ENCODE results near the gene LANCL2.

The LANCL2 gene

DNA sequence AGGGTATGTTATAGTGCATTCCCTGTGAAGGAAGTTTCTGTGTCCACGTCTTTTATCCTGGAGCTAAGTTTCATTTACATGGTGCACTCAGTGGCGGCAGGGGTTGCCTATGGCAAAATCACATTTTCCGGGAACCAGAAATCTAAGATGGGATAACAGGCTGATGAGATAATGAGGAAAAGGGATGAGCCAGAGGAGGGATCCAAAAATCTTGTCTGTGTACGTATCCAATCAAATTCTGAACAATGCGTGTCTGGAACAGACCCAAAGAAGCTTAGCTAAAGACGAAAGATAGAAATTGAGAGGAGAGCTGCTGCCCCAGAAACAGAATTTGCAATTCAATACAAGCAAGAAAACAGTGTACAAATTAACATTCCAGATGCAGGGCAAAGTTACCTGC lies 16.1 kb downstream of the LANCL2 start:
- Histone ChIP-seq H3K9me3 (ENCODE audit: insufficient read depth, low read length, severe bottlenecking) (peaks cover 13% of the 10 kb centered on the region), H3K9ac (ENCODE audit: low read depth, low read length) (no peak overlapping the region), H3K79me2 (ENCODE audit: insufficient read depth, low read length) (no peaks in the 10 kb centered on the region), H3K27ac (ENCODE audit: low read length) (no peak overlapping the region), H3K4me3 (ENCODE audit: low read depth in 1 of 2, low read length in 2 of 2) (no peak overlapping the region), H3K27me3 (ENCODE audit: insufficient read depth, low read length, poor library complexity) (no peaks in the 10 kb centered on the region), H4K20me1 (ENCODE audit: insufficient read depth, low read length) (no peaks in the 10 kb centered on the region), H3K4me2 (ENCODE audit: insufficient read depth, low read length) (no peak overlapping the region), H3K4me1 (ENCODE audit: insufficient read depth, low read length) (no peaks in the 10 kb centered on the region), H2AFZ (ENCODE audit: low read depth, low read length) (no peak overlapping the region), H3K36me3 (ENCODE audit: insufficient read depth, low read length) (no peaks in the 10 kb centered on the region)
- DNase-seq (no peak), ATAC-seq (ENCODE audit: insufficient read depth, low read depth) (no peak)
- TF ChIP-seq CTCF (IDR thresholded peaks at IDR 0.05; ENCODE audit: borderline replicate concordance, extremely low read depth, low read length, poor library complexity, severe bottlenecking) (no peak), EZH2 (IDR thresholded peaks at IDR 0.05; ENCODE audit: borderline replicate concordance, low read depth, low read length, severe bottlenecking) (no peak)

GRCh38 chr7:55381696-55382095 lies 16.6 kb downstream of the LANCL2 start:
- ATAC-seq (ENCODE audit: insufficient read depth, low read depth) = no peak
- Histone ChIP-seq H3K27ac (ENCODE audit: low read length) (no peak overlapping the region), H3K9me3 (ENCODE audit: insufficient read depth, low read length, severe bottlenecking) (peaks cover 18% of the 10 kb centered on the region), H3K4me1 (ENCODE audit: insufficient read depth, low read length) (no peaks in the 10 kb centered on the region), H3K27me3 (ENCODE audit: insufficient read depth, low read length, poor library complexity) (no peaks in the 10 kb centered on the region), H4K20me1 (ENCODE audit: insufficient read depth, low read length) (no peaks in the 10 kb centered on the region), H3K4me3 (ENCODE audit: low read depth in 1 of 2, low read length in 2 of 2) (no peak overlapping the region), H3K79me2 (ENCODE audit: insufficient read depth, low read length) (no peaks in the 10 kb centered on the region), H3K4me2 (ENCODE audit: insufficient read depth, low read length) (no peak overlapping the region), H3K9ac (ENCODE audit: low read depth, low read length) (no peak overlapping the region), H2AFZ (ENCODE audit: low read depth, low read length) (no peak overlapping the region), H3K36me3 (ENCODE audit: insufficient read depth, low read length) (no peaks in the 10 kb centered on the region)
- no peak for TF ChIP-seq CTCF (IDR thresholded peaks at IDR 0.05; ENCODE audit: borderline replicate concordance, extremely low read depth, low read length, poor library complexity, severe bottlenecking)
- no peak for TF ChIP-seq EZH2 (IDR thresholded peaks at IDR 0.05; ENCODE audit: borderline replicate concordance, low read depth, low read length, severe bottlenecking)
- DNase-seq = no peak

- H3K9ac ChIP-seq (ENCODE audit: low read depth, low read length) = no peak overlapping the region
- DNase-seq = no peak
- H3K27me3 ChIP-seq (ENCODE audit: insufficient read depth, low read length, poor library complexity) = no peaks in the 10 kb centered on the region
- H2AFZ ChIP-seq (ENCODE audit: low read depth, low read length) = no peak overlapping the region
- H3K4me3 ChIP-seq (ENCODE audit: low read depth in 1 of 2, low read length in 2 of 2) = no peak overlapping the region
- ATAC-seq (ENCODE audit: insufficient read depth, low read depth) = no peak
- H3K36me3 ChIP-seq (ENCODE audit: insufficient read depth, low read length) = no peaks in the 10 kb centered on the region
- H4K20me1 ChIP-seq (ENCODE audit: insufficient read depth, low read length) = no peaks in the 10 kb centered on the region
- peaks cover 23% of the 10 kb centered on the region for H3K9me3 ChIP-seq (ENCODE audit: insufficient read depth, low read length, severe bottlenecking)
- no peak overlapping the region for H3K27ac ChIP-seq (ENCODE audit: low read length)
- no peak for TF ChIP-seq EZH2 (IDR thresholded peaks at IDR 0.05; ENCODE audit: borderline replicate concordance, low read depth, low read length, severe bottlenecking)
- no peak for TF ChIP-seq CTCF (IDR thresholded peaks at IDR 0.05; ENCODE audit: borderline replicate concordance, extremely low read depth, low read length, poor library complexity, severe bottlenecking)
- H3K4me1 ChIP-seq (ENCODE audit: insufficient read depth, low read length) = no peaks in the 10 kb centered on the region
- H3K4me2 ChIP-seq (ENCODE audit: insufficient read depth, low read length) = no peak overlapping the region
- H3K79me2 ChIP-seq (ENCODE audit: insufficient read depth, low read length) = no peaks in the 10 kb centered on the region
Observed at GRCh38 chr7:55382251-55382650, 17.1 kb downstream of the LANCL2 start.

GRCh38 chr7:55386541-55386940 lies 21.4 kb downstream of the LANCL2 start:
- no peak for ATAC-seq (ENCODE audit: insufficient read depth, low read depth)

More at GRCh38 chr7:55386541-55386940, 21.4 kb downstream of the LANCL2 start:
- TF ChIP-seq EZH2 (IDR thresholded peaks at IDR 0.05; ENCODE audit: borderline replicate concordance, low read depth, low read length, severe bottlenecking) = no peak
- no peak for TF ChIP-seq CTCF (IDR thresholded peaks at IDR 0.05; ENCODE audit: borderline replicate concordance, extremely low read depth, low read length, poor library complexity, severe bottlenecking)
- Histone ChIP-seq H3K27me3 (ENCODE audit: insufficient read depth, low read length, poor library complexity) (no peaks in the 10 kb centered on the region), H3K4me1 (ENCODE audit: insufficient read depth, low read length) (no peaks in the 10 kb centered on the region), H3K27ac (ENCODE audit: low read length) (no peak overlapping the region), H3K4me3 (ENCODE audit: low read depth in 1 of 2, low read length in 2 of 2) (no peak overlapping the region), H3K9ac (ENCODE audit: low read depth, low read length) (no peak overlapping the region), H3K36me3 (ENCODE audit: insufficient read depth, low read length) (no peaks in the 10 kb centered on the region), H3K79me2 (ENCODE audit: insufficient read depth, low read length) (no peaks in the 10 kb centered on the region), H3K9me3 (ENCODE audit: insufficient read depth, low read length, severe bottlenecking) (peaks cover 48% of the 10 kb centered on the region), H2AFZ (ENCODE audit: low read depth, low read length) (no peak overlapping the region), H3K4me2 (ENCODE audit: insufficient read depth, low read length) (no peak overlapping the region), H4K20me1 (ENCODE audit: insufficient read depth, low read length) (no peaks in the 10 kb centered on the region)
- DNase-seq = no peak

Measured in DND-41 (cell line).